Endothelial cell of umbilical vein (primary cell): ENCODE results near the gene TIMP1.

ENCODE experiments used
- CTCF ChIP-seq, 2 donors: IDR thresholded peaks; 1 replicate in 1 of 2; 2 replicates in 1 of 2; pipeline ENCODE4 v1.5.1; 2011; ENCODE audit warnings: low read length in 2 of 2, mild to moderate bottlenecking in 2 of 2, moderate library complexity in 2 of 2, control low read depth in 1 of 2, inconsistent platforms in 1 of 2, low read depth in 1 of 2; ENCODE audit not compliant: insufficient read depth in 1 of 2; ENCODE audit errors: extremely low read depth in 1 of 2
- EZH2 ChIP-seq: IDR thresholded peaks from 2 replicates; pipeline ENCODE4 v1.6.1; 2012; ENCODE audit warnings: borderline replicate concordance, low read depth, mild to moderate bottlenecking, moderate library complexity, low read length, inconsistent platforms; ENCODE audit not compliant: severe bottlenecking
- JUN ChIP-seq: IDR thresholded peaks from 2 replicates; pipeline ENCODE4 v1.6.1; 2011; ENCODE audit warnings: borderline replicate concordance, low read depth; ENCODE audit not compliant: insufficient read length, insufficient read depth
- MAX ChIP-seq: IDR thresholded peaks from 2 replicates; pipeline ENCODE4 v1.6.1; 2011; ENCODE audit not compliant: insufficient read depth, insufficient read length
- POLR2A ChIP-seq: IDR thresholded peaks from 2 replicates; pipeline ENCODE4 v1.6.1; 2012; ENCODE audit warnings: low read depth, mild to moderate bottlenecking, control low read depth, low read length
- POLR2AphosphoS5 ChIP-seq: IDR thresholded peaks from 2 replicates; pipeline ENCODE4 v1.6.1; 2012; ENCODE audit warnings: low read depth, mild to moderate bottlenecking, control low read depth, low read length, moderate library complexity; ENCODE audit not compliant: insufficient read depth

GRCh38 chrX:47605024-47605423 is 22.8 kb downstream of the TIMP1 start:
- TF ChIP-seq CTCF (IDR thresholded peaks at IDR 0.05; ENCODE audit: extremely low read depth in 1 of 2, insufficient read depth in 1 of 2, low read depth in 1 of 2, low read length in 2 of 2) (no peak), POLR2A (no peak), POLR2AphosphoS5 (no peak), MAX (no peak), JUN (no peak), EZH2 (no peak)
